Measurements from ENCODE around the gene DLGAP5. TPM values are rescaled to one million over a fixed set of nuclear protein-coding genes. Genes with fewer than 3 reads are reported as not detected.

DLGAP5 gene
- total and polyA plus RNA-seq, 2 of the 4 experiments (the other 2 are of a cell fraction) = 14.9 to 19.0 TPM

GRCh38 chr14:55103971-55104954 lies 87.1 kb downstream of the DLGAP5 start:
- H2AFZ ChIP-seq (replicated peaks; ENCODE audit: low read length, poor library complexity) = peak overlapping the region; percentile 50
- H3K27me3 ChIP-seq (ENCODE audit: control insufficient read depth, insufficient read depth, low read length) = no peaks in the 10 kb centered on the region
- POLR2A ChIA-PET (ENCODE audit: unreplicated experiment) = interaction anchor here (0.5 to 1.2 kb wide), 2 partner anchors 25 to 95 kb away, joined by 3 to 6 read pairs; partner anchors contain the start of gene LGALS3
- H3K9me1 ChIP-seq (ENCODE audit: insufficient read depth, low read length) = peaks cover 20% of the 10 kb centered on the region
- peak overlapping the region; percentile 96 for H2BK15ac ChIP-seq (ENCODE audit: low read depth, low read length)
- peak overlapping the region; percentile 45 to 90 for H4K8ac ChIP-seq (ENCODE audit: low read depth in 2 of 2, low read length in 2 of 2)
- H4K20me1 ChIP-seq (ENCODE audit: insufficient read depth, low read length) = 0 out of 2 replicates have a peak, but pooled peaks cover 3% of the 10 kb centered on the region
- peak overlapping the region; percentile 94 for H4K5ac ChIP-seq (ENCODE audit: low read depth, low read length)
- in situ Hi-C loops (cut with MboI; ENCODE audit: low sequenced_read_pairs) = no loop called here
- peaks cover 2 to 18% of the 10 kb centered on the region in 2 experiments; a peak in 3 of 4 replicates for H3K79me1 ChIP-seq (ENCODE audit: low read depth in 1 of 2, low read length in 2 of 2)
- H3K4ac ChIP-seq (ENCODE audit: low read depth, low read length) = peak overlapping the region; percentile 99
- peak overlapping the region; percentile 97 for H2BK5ac ChIP-seq (ENCODE audit: low read depth, low read length, poor library complexity, severe bottlenecking)
- H3K56ac ChIP-seq (ENCODE audit: extremely low read depth, insufficient read depth, low read length) = peak overlapping the region; percentile 93
- H3K4me1 ChIP-seq (ENCODE audit: control insufficient read depth, insufficient read depth, low read length) = peaks cover 30% of the 10 kb centered on the region
- intact Hi-C loops (cut with micrococcal nuclease) = loop anchor here (2.0 to 5.0 kb wide), 3 partner anchors 19 to 48 kb away; no protein-coding TSS in a partner anchor
- H3K36me3 ChIP-seq (ENCODE audit: control insufficient read depth, insufficient read depth, low read length) = no peaks in the 10 kb centered on the region
- H3K9me3 ChIP-seq (ENCODE audit: control insufficient read depth, insufficient read depth, low read length) = peaks cover 7% of the 10 kb centered on the region
- peak overlapping the region; percentile 96 for H3K14ac ChIP-seq (replicated peaks; ENCODE audit: low read depth, low read length)
- H3K4me3 ChIP-seq (ENCODE audit: insufficient read depth, low read depth, low read length) = no peak overlapping the region
- H2AK9ac ChIP-seq (replicated peaks; ENCODE audit: low read depth, low read length, poor library complexity) = peak overlapping the region; percentile 92
- H2BK120ac ChIP-seq (ENCODE audit: low read depth, low read length) = peak overlapping the region; percentile 99
- no CpG with 5 or more reads among the region's 6 CpGs for WGBS, 2 experiments (ENCODE audit: extremely low coverage in 2 of 2, insufficient read length in 1 of 2)
- H3K18ac ChIP-seq (ENCODE audit: low read depth, low read length) = peak overlapping the region; percentile 98
- dilution Hi-C loops (cut with HindIII; ENCODE audit: low sequenced_read_pairs, unreplicated experiment) = no loop called here
- peak overlapping the region; percentile 96 for H3K27ac ChIP-seq (ENCODE audit: insufficient read depth, low read length)
- DNase-seq = no peak
- peak overlapping the region; percentile 68 for H3K9ac ChIP-seq (ENCODE audit: low read depth, low read length)
- peak overlapping the region; percentile 92 for H3K23ac ChIP-seq (ENCODE audit: low read depth, low read length)
- H4K91ac ChIP-seq (ENCODE audit: insufficient read depth, low read depth, low read length) = peak overlapping the region; percentile 99
- CTCF ChIA-PET = interaction anchor here (1.0 kb wide), 1 partner anchor 33 kb away, joined by 4 read pairs; no protein-coding TSS in a partner anchor
- BruUV-seq (replicated peaks) = no TSS peak
- H2BK20ac ChIP-seq (ENCODE audit: low read depth, low read length) = peak overlapping the region; percentile 99
- H2AK5ac ChIP-seq (ENCODE audit: low read depth, low read length) = peak overlapping the region; percentile 93
- no peak overlapping the region for H3K4me2 ChIP-seq (ENCODE audit: low read depth, low read length)
- ATAC-seq (ENCODE audit: low read depth) = no peak
- no peak for TF ChIP-seq SMC3 (IDR thresholded peaks at IDR 0.05; ENCODE audit: low read depth, low read length)
- TF ChIP-seq MAZ (IDR thresholded peaks at IDR 0.05; ENCODE audit: borderline replicate concordance, low read depth, low read length) = no peak
- TF ChIP-seq RCOR1 (IDR thresholded peaks at IDR 0.05; ENCODE audit: insufficient replicate concordance, low read length) = no peak
- no peak for TF ChIP-seq RAD21 (IDR thresholded peaks at IDR 0.05; ENCODE audit: low read length)
- TF ChIP-seq, protein P1, sequence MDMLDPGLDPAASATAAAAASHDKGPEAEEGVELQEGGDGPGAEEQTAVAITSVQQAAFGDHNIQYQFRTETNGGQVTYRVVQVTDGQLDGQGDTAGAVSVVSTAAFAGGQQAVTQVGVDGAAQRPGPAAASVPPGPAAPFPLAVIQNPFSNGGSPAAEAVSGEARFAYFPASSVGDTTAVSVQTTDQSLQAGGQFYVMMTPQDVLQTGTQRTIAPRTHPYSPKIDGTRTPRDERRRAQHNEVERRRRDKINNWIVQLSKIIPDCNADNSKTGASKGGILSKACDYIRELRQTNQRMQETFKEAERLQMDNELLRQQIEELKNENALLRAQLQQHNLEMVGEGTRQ (IDR thresholded peaks at IDR 0.05; ENCODE audit: low read depth, low read length) = no peak
- TF ChIP-seq BHLHE40 (IDR thresholded peaks at IDR 0.05; ENCODE audit: low read depth, low read length) = no peak
- TF ChIP-seq MAFK (IDR thresholded peaks at IDR 0.05; ENCODE audit: low read depth, low read length) = no peak
- no peak for TF ChIP-seq CEBPB (IDR thresholded peaks at IDR 0.05; ENCODE audit: low read depth, low read length)
- TF ChIP-seq RFX5 (IDR thresholded peaks at IDR 0.05; ENCODE audit: low read depth, low read length) = no peak
- no peak for TF ChIP-seq MXI1 (IDR thresholded peaks at IDR 0.05; ENCODE audit: borderline replicate concordance, low read depth, low read length)
- no peak for TF ChIP-seq CTCF (conservative IDR thresholded peaks at IDR 0.05; ENCODE audit: low read depth, low read length)
- no peak for TF ChIP-seq CHD1 (IDR thresholded peaks at IDR 0.05; ENCODE audit: low read depth, low read length)
- TF ChIP-seq NFE2L2 (IDR thresholded peaks at IDR 0.05; ENCODE audit: low read depth, low read length) = no peak
- TF ChIP-seq POLR2A (IDR thresholded peaks at IDR 0.05; ENCODE audit: low read depth, low read length) = no peak
